SU-DHL-6 (cell line): ENCODE data around the gene RBBP5.

Experiments used
- H2AFZ ChIP-seq: fragments of 200-600 bp; sonication (generic); 2 replicates; pipeline ENCODE4 v1.6.1; 2014; ENCODE audit warnings: low read depth, mild to moderate bottlenecking, moderate library complexity, mixed read lengths, antibody characterized with exemption, low read length; ENCODE audit not compliant: severe bottlenecking
- H3F3A ChIP-seq: fragments of 200-600 bp; shearing (Covaris generic); 2 replicates; pipeline ENCODE4 v1.6.0; 2016; ENCODE audit warnings: antibody characterized with exemption, mild to moderate bottlenecking; ENCODE audit not compliant: insufficient read depth
- H3K27ac ChIP-seq: fragments of 200-600 bp; sonication (generic); 2 replicates; pipeline ENCODE4 v1.5.1; 2016; ENCODE audit warnings: low read depth, mild to moderate bottlenecking, low read length, moderate library complexity, mixed read lengths
- H3K27me3 ChIP-seq: fragments of 200-600 bp; sonication (generic), shearing (Covaris generic); 2 replicates; pipeline ENCODE4 v1.6.0; 2014; ENCODE audit warnings: mild to moderate bottlenecking, low read length
- H3K36me3 ChIP-seq: fragments of 200-600 bp; sonication (generic); 2 replicates; pipeline ENCODE4 v1.6.1; 2014; ENCODE audit warnings: mild to moderate bottlenecking, low read length, mixed read lengths
- H3K4me2 ChIP-seq: fragments of 300-600, 200-600 bp; shearing (Covaris generic), sonication (generic); 2 replicates; pipeline ENCODE4 v1.6.0; 2014; ENCODE audit warnings: low read length, low read depth, mild to moderate bottlenecking; ENCODE audit not compliant: poor library complexity, severe bottlenecking
- H3K4me3 ChIP-seq: fragments of 200-600 bp; sonication (generic); 2 replicates; pipeline ENCODE4 v1.5.1; 2014; ENCODE audit warnings: antibody characterized with exemption, low read length, mild to moderate bottlenecking, mixed read lengths; ENCODE audit not compliant: insufficient read depth, poor library complexity, severe bottlenecking
- H3K79me2 ChIP-seq: fragments of 200-600 bp; sonication (generic); 2 replicates; pipeline ENCODE4 v1.6.1; 2014; ENCODE audit warnings: mild to moderate bottlenecking, low read length, moderate library complexity; ENCODE audit not compliant: insufficient read depth
- H3K9ac ChIP-seq: fragments of 200-600 bp; sonication (generic); 2 replicates; pipeline ENCODE4 v1.7.0; 2014; ENCODE audit warnings: mild to moderate bottlenecking, low read length
- H3K9me2 ChIP-seq: fragments of 200-600 bp; sonication (generic); replicated peaks from 2 replicates; pipeline ENCODE4 v1.6.1; 2014; ENCODE audit warnings: low read length; ENCODE audit not compliant: insufficient read depth
- H3K9me3 ChIP-seq: fragments of 200-600 bp; sonication (generic); 2 replicates; pipeline ENCODE4 v1.6.1; 2014; ENCODE audit warnings: low read length, mixed read lengths; ENCODE audit not compliant: insufficient read depth
- H4K20me1 ChIP-seq: fragments of 200-600 bp; sonication (generic); 2 replicates; pipeline ENCODE4 v1.6.1; 2014; ENCODE audit warnings: low read depth, mild to moderate bottlenecking, antibody characterized with exemption, low read length, moderate library complexity, mixed read lengths
- CTCF ChIP-seq: fragments of 200-600 bp; sonication (generic); IDR thresholded peaks from one replicate; pipeline ENCODE4 v1.5.1; 2017; ENCODE audit warnings: antibody characterized with exemption, mild to moderate bottlenecking, low read length, moderate library complexity; ENCODE audit not compliant: insufficient read depth, poor library complexity, severe bottlenecking
- EZH2phosphoT487 ChIP-seq: fragments of 200-600 bp; sonication (generic), shearing (Covaris generic); conservative IDR thresholded peaks from 2 replicates; pipeline ENCODE4 v1.6.1; 2018; ENCODE audit warnings: mild to moderate bottlenecking, antibody characterized with exemption, low read length, moderate library complexity, mixed read lengths

Gene RBBP5

GRCh38 chr1:205091043-205091740, 30.6 kb downstream of the RBBP5 start:
- Histone ChIP-seq H3K9me3 (no peaks in the 10 kb centered on the region), H3K27me3 (no peaks in the 10 kb centered on the region), H3K36me3 (peaks cover 32% of the 10 kb centered on the region), H2AFZ (no peak overlapping the region), H3K4me2 (no peak overlapping the region), H3K4me3 (no peak overlapping the region), H3K9me2 (no peaks in the 10 kb centered on the region), H3K79me2 (0 out of 2 replicates have a peak, but pooled peaks cover 4% of the 10 kb centered on the region), H3F3A (no peaks in the 10 kb centered on the region), H3K9ac (no peak overlapping the region), H3K27ac (no peak overlapping the region), H4K20me1 (no peaks in the 10 kb centered on the region)
- no peak for TF ChIP-seq CTCF
- TF ChIP-seq EZH2phosphoT487: no peak

DNA sequence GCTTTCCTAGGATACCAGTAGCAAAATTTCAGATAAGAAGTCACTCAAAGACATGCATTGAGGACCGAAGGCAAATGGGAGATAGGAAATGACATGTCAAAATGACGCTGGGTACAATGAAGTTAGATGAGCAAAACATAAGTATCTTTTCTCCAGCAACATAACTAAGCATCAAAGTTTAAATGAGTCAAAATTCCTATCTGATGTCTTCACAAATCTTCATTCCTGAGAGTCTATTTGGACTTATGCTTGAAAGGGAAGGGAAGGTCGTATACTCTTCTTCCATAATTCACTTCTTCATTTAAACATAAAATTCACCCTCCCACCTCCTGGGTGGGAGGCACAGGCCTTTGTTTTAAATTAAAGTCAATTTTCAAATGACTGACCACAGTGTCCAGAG, 33.4 kb downstream of the RBBP5 start:
- Histone ChIP-seq H3F3A (no peaks in the 10 kb centered on the region), H3K9ac (no peak overlapping the region), H3K9me3 (no peaks in the 10 kb centered on the region), H3K9me2 (no peaks in the 10 kb centered on the region), H3K36me3 (peaks cover 17% of the 10 kb centered on the region), H3K27ac (no peak overlapping the region), H3K4me2 (no peak overlapping the region), H4K20me1 (no peaks in the 10 kb centered on the region), H2AFZ (no peak overlapping the region), H3K27me3 (no peaks in the 10 kb centered on the region), H3K4me3 (no peak overlapping the region), H3K79me2 (0 out of 2 replicates have a peak, but pooled peaks cover 4% of the 10 kb centered on the region)
- TF ChIP-seq EZH2phosphoT487 (no peak), CTCF (no peak)

DNA sequence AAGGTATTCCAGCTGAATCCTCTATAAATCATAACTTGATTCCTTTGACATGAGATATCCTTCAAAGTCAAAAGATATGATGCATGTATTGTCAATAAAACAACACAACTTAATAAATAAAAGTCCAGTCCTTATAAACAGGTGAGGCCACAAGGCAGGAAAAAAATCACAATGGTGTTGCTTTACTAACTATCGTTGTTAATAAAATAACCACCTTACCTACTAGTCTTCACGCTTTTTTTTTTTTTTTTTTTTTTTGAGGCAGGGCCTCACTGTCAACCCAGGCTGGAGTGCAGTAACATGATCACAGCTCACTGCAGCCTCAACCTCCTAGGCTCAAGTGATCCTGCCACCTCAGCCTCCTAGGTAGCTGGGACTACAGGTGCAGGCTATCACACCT, 37.4 kb downstream of the RBBP5 start, which contains the start of gene TMEM81:
Gene TMEM81, minus strand, starts transcription at position 101 of the 400 bp plus-strand sequence. CDS start 140 bp downstream, outside the sequence.
- Histone ChIP-seq H3K9me2 (no peaks in the 10 kb centered on the region), H3F3A (no peaks in the 10 kb centered on the region), H3K4me2 (no peak within 1 kb of the TSS), H3K36me3 (peaks cover 15% of the 10 kb centered on the region), H3K9ac (no peak within 1 kb of the TSS), H3K4me3 (no peak within 1 kb of the TSS), H2AFZ (no peak within 1 kb of the TSS), H3K9me3 (no peaks in the 10 kb centered on the region), H3K79me2 (0 out of 2 replicates have a peak, but pooled peaks cover 3% of the 10 kb centered on the region), H3K27me3 (no peaks in the 10 kb centered on the region), H4K20me1 (no peaks in the 10 kb centered on the region), H3K27ac (no peak within 1 kb of the TSS)
- TF ChIP-seq EZH2phosphoT487 (no peak), CTCF (no peak)
